SK-N-SH (cell line): ENCODE results near the gene ANKRD40. TPM values are rescaled to one million over a fixed set of nuclear protein-coding genes. Genes with fewer than 3 reads are reported as not detected.

Experiments used
- CTCF ChIA-PET: fragments of 300-600, 350-600 bp; formaldehyde crosslinking; extraction: SDS; loops from one replicate; lab custom pipeline; 2021; lab: Yijun Ruan, JAX
- POLR2A ChIA-PET: fragments of 350-600 bp; sonication (Branson Sonifier 250); formaldehyde crosslinking; extraction: SDS; loops from one replicate; lab custom pipeline; 2020; ENCODE audit warnings: antibody characterized with exemption, inconsistent platforms; lab: Yijun Ruan, JAX
- DNase-seq: peaks from one replicate; pipeline ENCODE4 v3.0.0; 2012
- H2AFZ ChIP-seq: fragments of 200-600 bp; sonication (generic); 2 replicates; pipeline ENCODE4 v1.8.1; 2016; ENCODE audit warnings: antibody characterized with exemption, mild to moderate bottlenecking, low read depth
- H3F3A ChIP-seq: fragments of 200-600 bp; sonication (generic); replicated peaks from 2 replicates; pipeline ENCODE3; 2016; ENCODE audit warnings: antibody characterized with exemption, mild to moderate bottlenecking; ENCODE audit not compliant: insufficient read depth
- H3K27ac ChIP-seq, 2 experiments: fragments of 200-500 bp in 1 of 2; fragments of 200-600 bp in 1 of 2; sonication (Bioruptor generic) in 1 of 2; sonication (generic), shearing (Covaris generic) in 1 of 2; 2 replicates each; pipeline versions ENCODE4 v1.5.1 to v1.6.1; 2014 to 2016; ENCODE audit warnings: low read depth in 2 of 2, inconsistent platforms in 1 of 2, low read length in 1 of 2, mild to moderate bottlenecking in 1 of 2, mixed read lengths in 1 of 2
- H3K27me3 ChIP-seq: fragments of 200-600 bp; sonication (generic), shearing (Covaris generic); 2 replicates; pipeline ENCODE4 v1.6.1; 2016; ENCODE audit warnings: mixed run types; ENCODE audit not compliant: insufficient read depth
- H3K36me3 ChIP-seq, 2 experiments: fragments of 200-500 bp in 1 of 2; fragments of 200-600 bp in 1 of 2; sonication (Bioruptor generic) in 1 of 2; sonication (generic) in 1 of 2; replicated peaks in 1 of 2; 2 replicates each; pipeline versions ENCODE3 to v1.5.1; 2014 to 2016; ENCODE audit warnings: low read length in 1 of 2, mild to moderate bottlenecking in 1 of 2; ENCODE audit not compliant: insufficient read depth in 2 of 2, control insufficient read depth in 1 of 2
- H3K4me1 ChIP-seq, 2 experiments: fragments of 200-500 bp in 1 of 2; fragments of 200-600 bp in 1 of 2; sonication (Bioruptor generic) in 1 of 2; sonication (generic), shearing (Covaris generic) in 1 of 2; 2 replicates each; pipeline versions ENCODE4 v1.5.1 to v1.6.1; 2014 to 2016; ENCODE audit warnings: low read depth in 1 of 2, low read length in 1 of 2, mixed run types in 1 of 2; ENCODE audit not compliant: insufficient read depth in 2 of 2, control insufficient read depth in 1 of 2
- H3K4me2 ChIP-seq: fragments of 200-600 bp; sonication (generic), shearing (Covaris generic); 2 replicates; pipeline ENCODE4 v1.6.1; 2017; ENCODE audit warnings: mixed run types
- H3K4me3 ChIP-seq, 2 experiments: fragments of 200-500 bp in 1 of 2; fragments of 200-600 bp in 1 of 2; sonication (Bioruptor generic) in 1 of 2; sonication (generic), shearing (Covaris generic) in 1 of 2; 2 replicates each; pipeline versions ENCODE4 v1.5.1 to v1.8.1; 2014 to 2016; ENCODE audit warnings: low read depth in 2 of 2, inconsistent platforms in 1 of 2, low read length in 1 of 2, mild to moderate bottlenecking in 1 of 2, mixed read lengths in 1 of 2, moderate library complexity in 1 of 2
- H3K79me2 ChIP-seq: fragments of 200-600 bp; sonication (generic); 2 replicates; pipeline ENCODE4 v1.8.1; 2017; ENCODE audit warnings: mild to moderate bottlenecking; ENCODE audit not compliant: insufficient read depth
- H3K9ac ChIP-seq: fragments of 200-600 bp; sonication (generic); 2 replicates; pipeline ENCODE4 v1.6.1; 2017; ENCODE audit warnings: mixed run types
- H3K9me2 ChIP-seq: fragments of 200-600 bp; sonication (generic); 2 replicates; pipeline ENCODE4 v1.6.1; 2017; ENCODE audit warnings: mixed run types
- H3K9me3 ChIP-seq: fragments of 200-600 bp; sonication (generic); 2 replicates; pipeline ENCODE4 v1.6.1; 2017; ENCODE audit warnings: mixed run types, mild to moderate bottlenecking, moderate library complexity
- H4K20me1 ChIP-seq: fragments of 200-600 bp; sonication (generic); 2 replicates; pipeline ENCODE4 v1.6.1; 2017; ENCODE audit warnings: mild to moderate bottlenecking, mixed run types; ENCODE audit not compliant: insufficient read depth
- CHD2 ChIP-seq: fragments of 150-350 bp; IDR thresholded peaks from 2 replicates; pipeline ENCODE4 v1.6.1; 2018; ENCODE audit warnings: low read length; ENCODE audit not compliant: partially characterized antibody
- EZH2phosphoT487 ChIP-seq: fragments of 200-600 bp; sonication (generic); IDR thresholded peaks from 2 replicates; pipeline ENCODE4 v1.6.1; 2017; ENCODE audit warnings: low read depth, mixed run types, mild to moderate bottlenecking, antibody characterized with exemption, moderate library complexity, borderline replicate concordance
- FOSL2 ChIP-seq: IDR thresholded peaks from 2 replicates; pipeline ENCODE4 v1.4.0; 2012; ENCODE audit warnings: low read depth, mild to moderate bottlenecking, moderate library complexity, borderline replicate concordance
- FOXJ3 ChIP-seq: sonication (generic); formaldehyde crosslinking; IDR thresholded peaks from 2 replicates; pipeline ENCODE4 v1.5.1; 2020; ENCODE audit warnings: mild to moderate bottlenecking, missing genetic modification reagents
- FOXM1 ChIP-seq: IDR thresholded peaks from 2 replicates; pipeline ENCODE4 v1.4.0; 2012; ENCODE audit warnings: low read depth, mild to moderate bottlenecking
- GABPA ChIP-seq: IDR thresholded peaks from 2 replicates; pipeline ENCODE4 v1.4.0; 2012; ENCODE audit warnings: low read depth, mild to moderate bottlenecking
- GATA2 ChIP-seq: sonication (generic); formaldehyde crosslinking; IDR thresholded peaks from 2 replicates; pipeline ENCODE4 v1.5.0; 2020; ENCODE audit warnings: mild to moderate bottlenecking, missing genetic modification reagents
- JUND ChIP-seq: IDR thresholded peaks from 2 replicates; pipeline ENCODE4 v1.4.0; 2012
- MEF2A ChIP-seq: IDR thresholded peaks from 2 replicates; pipeline ENCODE4 v1.4.0; 2012; ENCODE audit warnings: low read depth, borderline replicate concordance
- NFIC ChIP-seq: IDR thresholded peaks from 2 replicates; pipeline ENCODE4 v1.4.0; 2012; ENCODE audit warnings: borderline replicate concordance
- POLR2AphosphoS5 ChIP-seq: IDR thresholded peaks from 2 replicates; pipeline ENCODE4 v1.6.1; 2012; ENCODE audit warnings: low read depth, low read length
- RFX5 ChIP-seq: IDR thresholded peaks from 2 replicates; pipeline ENCODE4 v1.6.1; 2012; ENCODE audit warnings: mild to moderate bottlenecking, improper control_type of control experiment, low read length
- RXRA ChIP-seq: IDR thresholded peaks from 2 replicates; pipeline ENCODE4 v1.4.0; 2012; ENCODE audit warnings: low read depth, mild to moderate bottlenecking, borderline replicate concordance
- SMC3 ChIP-seq: IDR thresholded peaks from 2 replicates; pipeline ENCODE4 v1.6.1; 2012; ENCODE audit warnings: low read depth, low read length, improper control_type of control experiment
- TAF1 ChIP-seq: IDR thresholded peaks from 2 replicates; pipeline ENCODE4 v1.6.1; 2012; ENCODE audit warnings: low read depth, mild to moderate bottlenecking, low read length, moderate library complexity, borderline replicate concordance
- TCF12 ChIP-seq: IDR thresholded peaks from 2 replicates; pipeline ENCODE4 v1.4.0; 2012
- TEAD4 ChIP-seq: IDR thresholded peaks from 2 replicates; pipeline ENCODE4 v1.4.0; 2012; ENCODE audit warnings: mild to moderate bottlenecking, borderline replicate concordance; ENCODE audit not compliant: insufficient read depth
- YY1 ChIP-seq: IDR thresholded peaks from 2 replicates; pipeline ENCODE4 v1.4.0; 2012; ENCODE audit warnings: low read depth, mild to moderate bottlenecking
- WGBS: methylation state at CpG from one replicate; pipeline ENCODE4 v1.1.6; 2017; ENCODE audit warnings: low lambda C conversion rate; 5-methylcytosine and 5-hydroxymethylcytosine counted together
- polyA plus RNA-seq, 3 experiments: library from polyadenylated mRNA; depleted of rRNA; stranded (reverse); fragments of >200 nt; gene quantifications; 2 replicates each; pipeline ENCODE4 v1.2.3, GENCODE V29; 2012
- TF ChIP-seq, protein P1 (sequence below): fragments of 200-600 bp; sonication (generic); IDR thresholded peaks from 2 replicates; pipeline ENCODE4 v1.6.1; 2017; ENCODE audit warnings: antibody characterized with exemption, mild to moderate bottlenecking, moderate library complexity
- TF ChIP-seq, protein P2 (sequence below): IDR thresholded peaks from 2 replicates; pipeline ENCODE4 v1.4.0; 2012; ENCODE audit warnings: low read depth
- TF ChIP-seq, protein P3 (sequence below): fragments of 150-350 bp; IDR thresholded peaks from 2 replicates; pipeline ENCODE4 v1.6.1; 2016; ENCODE audit warnings: mild to moderate bottlenecking, low read depth, low read length
- TF ChIP-seq, protein P4 (sequence below): IDR thresholded peaks from 2 replicates; pipeline ENCODE4 v1.4.0; 2012; ENCODE audit warnings: low read depth, borderline replicate concordance
- TF ChIP-seq, protein P5 (sequence below): IDR thresholded peaks from 2 replicates; pipeline ENCODE4 v1.4.0; 2012; ENCODE audit warnings: low read depth, borderline replicate concordance
- TF ChIP-seq, protein P6 (sequence below): IDR thresholded peaks from 2 replicates; pipeline ENCODE4 v1.6.1; 2012; ENCODE audit warnings: mild to moderate bottlenecking, low read depth, low read length, moderate library complexity

ANKRD40 gene
- polyA plus RNA-seq, 1 of the 3 experiments (the other 2 are of a cell fraction), result 33.6 TPM

DNA sequence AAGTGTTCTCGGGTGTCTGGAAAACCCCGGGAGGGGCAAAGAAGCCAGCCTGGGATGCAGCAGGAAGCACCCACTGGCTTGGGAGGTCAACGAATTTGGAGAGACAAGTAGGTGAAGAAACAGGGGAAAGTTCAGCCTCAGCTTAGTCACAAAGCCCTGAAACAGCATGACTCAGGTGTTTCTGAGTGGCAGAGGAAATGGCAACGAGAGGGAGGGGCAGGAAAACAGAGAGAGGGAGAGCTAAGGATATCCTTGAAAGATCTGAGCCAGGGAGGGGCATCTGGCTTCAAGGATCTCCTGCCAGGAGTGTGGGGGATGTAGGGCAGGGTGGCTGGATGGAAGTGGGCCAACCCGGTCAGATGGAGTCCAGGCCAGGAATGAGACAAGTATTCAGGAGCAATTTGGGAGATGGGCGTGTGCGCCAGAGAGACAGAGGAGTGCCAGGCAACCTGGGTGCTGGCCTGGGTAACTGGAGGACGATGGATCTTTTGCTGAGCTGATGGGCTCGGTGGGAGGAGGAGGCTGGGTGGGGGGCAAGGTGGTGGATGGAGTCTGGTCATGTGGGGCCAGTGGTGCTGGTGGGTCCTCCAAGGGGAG, 45.8 kb downstream of the ANKRD40 start:
- H3K4me2 ChIP-seq, result peak overlapping the region; percentile 56
- H4K20me1 ChIP-seq, result no peaks in the 10 kb centered on the region
- 10% methylated on average over 9 of the region's 9 CpGs for WGBS
- H3F3A ChIP-seq, result peaks cover 38% of the 10 kb centered on the region
- H3K4me1 ChIP-seq, result peaks cover 39 to 44% of the 10 kb centered on the region in 2 experiments
- H3K9me3 ChIP-seq, result no peaks in the 10 kb centered on the region
- H3K4me3 ChIP-seq, result no peak overlapping the region
- no peak overlapping the region for H2AFZ ChIP-seq
- peak overlapping the region; percentile 77 for H3K27ac ChIP-seq
- H3K27me3 ChIP-seq, result no peaks in the 10 kb centered on the region
- no peaks in the 10 kb centered on the region for H3K9me2 ChIP-seq
- peak overlapping the region; percentile 31; the same call in 1 of the 2 replicates for H3K9ac ChIP-seq
- ChIA-PET POLR2A (interaction anchor here (0.6 kb wide), 1 partner anchor 35 kb away, joined by 4 read pairs; no protein-coding TSS in a partner anchor), CTCF (interaction anchor here (0.9 to 5.5 kb wide), 10 partner anchors 11 to 111 kb away, joined by 3 to 38 read pairs (median 9); partner anchors contain the start of gene ABCC3)
- DNase-seq, result peak; percentile 73
- no peaks in the 10 kb centered on the region; the same call in 1 of the 2 replicates for H3K79me2 ChIP-seq
- H3K36me3 ChIP-seq, result peaks cover 10 to 17% of the 10 kb centered on the region in 2 experiments
- TF ChIP-seq NFIC (peak; percentile 99), RXRA (peak; percentile 96; the same call in 1 of the 2 replicates), FOSL2 (peak; percentile 87), FOXM1 (no peak), POLR2AphosphoS5 (peak; percentile 88; the same call in 1 of the 2 replicates), CHD2 (no peak), TCF12 (peak; percentile 97), EZH2phosphoT487 (no peak), TAF1 (no peak; the same call in 1 of the 2 replicates), SMC3 (no peak; the same call in 1 of the 2 replicates), TEAD4 (peak; percentile 82), GATA2 (no peak), MEF2A (no peak), JUND (peak; percentile 78; the same call in 1 of the 2 replicates), GABPA (peak; percentile 64), YY1 (no peak), FOXJ3 (no peak), RFX5 (no peak)
- TF ChIP-seq, protein P1, sequence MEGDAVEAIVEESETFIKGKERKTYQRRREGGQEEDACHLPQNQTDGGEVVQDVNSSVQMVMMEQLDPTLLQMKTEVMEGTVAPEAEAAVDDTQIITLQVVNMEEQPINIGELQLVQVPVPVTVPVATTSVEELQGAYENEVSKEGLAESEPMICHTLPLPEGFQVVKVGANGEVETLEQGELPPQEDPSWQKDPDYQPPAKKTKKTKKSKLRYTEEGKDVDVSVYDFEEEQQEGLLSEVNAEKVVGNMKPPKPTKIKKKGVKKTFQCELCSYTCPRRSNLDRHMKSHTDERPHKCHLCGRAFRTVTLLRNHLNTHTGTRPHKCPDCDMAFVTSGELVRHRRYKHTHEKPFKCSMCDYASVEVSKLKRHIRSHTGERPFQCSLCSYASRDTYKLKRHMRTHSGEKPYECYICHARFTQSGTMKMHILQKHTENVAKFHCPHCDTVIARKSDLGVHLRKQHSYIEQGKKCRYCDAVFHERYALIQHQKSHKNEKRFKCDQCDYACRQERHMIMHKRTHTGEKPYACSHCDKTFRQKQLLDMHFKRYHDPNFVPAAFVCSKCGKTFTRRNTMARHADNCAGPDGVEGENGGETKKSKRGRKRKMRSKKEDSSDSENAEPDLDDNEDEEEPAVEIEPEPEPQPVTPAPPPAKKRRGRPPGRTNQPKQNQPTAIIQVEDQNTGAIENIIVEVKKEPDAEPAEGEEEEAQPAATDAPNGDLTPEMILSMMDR, result no peak
- TF ChIP-seq, protein P2, sequence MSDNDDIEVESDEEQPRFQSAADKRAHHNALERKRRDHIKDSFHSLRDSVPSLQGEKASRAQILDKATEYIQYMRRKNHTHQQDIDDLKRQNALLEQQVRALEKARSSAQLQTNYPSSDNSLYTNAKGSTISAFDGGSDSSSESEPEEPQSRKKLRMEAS, result peak; percentile 92
- TF ChIP-seq, protein P3, sequence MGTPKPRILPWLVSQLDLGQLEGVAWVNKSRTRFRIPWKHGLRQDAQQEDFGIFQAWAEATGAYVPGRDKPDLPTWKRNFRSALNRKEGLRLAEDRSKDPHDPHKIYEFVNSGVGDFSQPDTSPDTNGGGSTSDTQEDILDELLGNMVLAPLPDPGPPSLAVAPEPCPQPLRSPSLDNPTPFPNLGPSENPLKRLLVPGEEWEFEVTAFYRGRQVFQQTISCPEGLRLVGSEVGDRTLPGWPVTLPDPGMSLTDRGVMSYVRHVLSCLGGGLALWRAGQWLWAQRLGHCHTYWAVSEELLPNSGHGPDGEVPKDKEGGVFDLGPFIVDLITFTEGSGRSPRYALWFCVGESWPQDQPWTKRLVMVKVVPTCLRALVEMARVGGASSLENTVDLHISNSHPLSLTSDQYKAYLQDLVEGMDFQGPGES, result no peak
- TF ChIP-seq, protein P4, sequence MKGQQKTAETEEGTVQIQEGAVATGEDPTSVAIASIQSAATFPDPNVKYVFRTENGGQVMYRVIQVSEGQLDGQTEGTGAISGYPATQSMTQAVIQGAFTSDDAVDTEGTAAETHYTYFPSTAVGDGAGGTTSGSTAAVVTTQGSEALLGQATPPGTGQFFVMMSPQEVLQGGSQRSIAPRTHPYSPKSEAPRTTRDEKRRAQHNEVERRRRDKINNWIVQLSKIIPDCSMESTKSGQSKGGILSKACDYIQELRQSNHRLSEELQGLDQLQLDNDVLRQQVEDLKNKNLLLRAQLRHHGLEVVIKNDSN, result no peak
- TF ChIP-seq, protein P5, sequence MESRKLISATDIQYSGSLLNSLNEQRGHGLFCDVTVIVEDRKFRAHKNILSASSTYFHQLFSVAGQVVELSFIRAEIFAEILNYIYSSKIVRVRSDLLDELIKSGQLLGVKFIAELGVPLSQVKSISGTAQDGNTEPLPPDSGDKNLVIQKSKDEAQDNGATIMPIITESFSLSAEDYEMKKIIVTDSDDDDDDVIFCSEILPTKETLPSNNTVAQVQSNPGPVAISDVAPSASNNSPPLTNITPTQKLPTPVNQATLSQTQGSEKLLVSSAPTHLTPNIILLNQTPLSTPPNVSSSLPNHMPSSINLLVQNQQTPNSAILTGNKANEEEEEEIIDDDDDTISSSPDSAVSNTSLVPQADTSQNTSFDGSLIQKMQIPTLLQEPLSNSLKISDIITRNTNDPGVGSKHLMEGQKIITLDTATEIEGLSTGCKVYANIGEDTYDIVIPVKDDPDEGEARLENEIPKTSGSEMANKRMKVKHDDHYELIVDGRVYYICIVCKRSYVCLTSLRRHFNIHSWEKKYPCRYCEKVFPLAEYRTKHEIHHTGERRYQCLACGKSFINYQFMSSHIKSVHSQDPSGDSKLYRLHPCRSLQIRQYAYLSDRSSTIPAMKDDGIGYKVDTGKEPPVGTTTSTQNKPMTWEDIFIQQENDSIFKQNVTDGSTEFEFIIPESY, result peak; percentile 83; the same call in 1 of the 2 replicates
- TF ChIP-seq, protein P6, sequence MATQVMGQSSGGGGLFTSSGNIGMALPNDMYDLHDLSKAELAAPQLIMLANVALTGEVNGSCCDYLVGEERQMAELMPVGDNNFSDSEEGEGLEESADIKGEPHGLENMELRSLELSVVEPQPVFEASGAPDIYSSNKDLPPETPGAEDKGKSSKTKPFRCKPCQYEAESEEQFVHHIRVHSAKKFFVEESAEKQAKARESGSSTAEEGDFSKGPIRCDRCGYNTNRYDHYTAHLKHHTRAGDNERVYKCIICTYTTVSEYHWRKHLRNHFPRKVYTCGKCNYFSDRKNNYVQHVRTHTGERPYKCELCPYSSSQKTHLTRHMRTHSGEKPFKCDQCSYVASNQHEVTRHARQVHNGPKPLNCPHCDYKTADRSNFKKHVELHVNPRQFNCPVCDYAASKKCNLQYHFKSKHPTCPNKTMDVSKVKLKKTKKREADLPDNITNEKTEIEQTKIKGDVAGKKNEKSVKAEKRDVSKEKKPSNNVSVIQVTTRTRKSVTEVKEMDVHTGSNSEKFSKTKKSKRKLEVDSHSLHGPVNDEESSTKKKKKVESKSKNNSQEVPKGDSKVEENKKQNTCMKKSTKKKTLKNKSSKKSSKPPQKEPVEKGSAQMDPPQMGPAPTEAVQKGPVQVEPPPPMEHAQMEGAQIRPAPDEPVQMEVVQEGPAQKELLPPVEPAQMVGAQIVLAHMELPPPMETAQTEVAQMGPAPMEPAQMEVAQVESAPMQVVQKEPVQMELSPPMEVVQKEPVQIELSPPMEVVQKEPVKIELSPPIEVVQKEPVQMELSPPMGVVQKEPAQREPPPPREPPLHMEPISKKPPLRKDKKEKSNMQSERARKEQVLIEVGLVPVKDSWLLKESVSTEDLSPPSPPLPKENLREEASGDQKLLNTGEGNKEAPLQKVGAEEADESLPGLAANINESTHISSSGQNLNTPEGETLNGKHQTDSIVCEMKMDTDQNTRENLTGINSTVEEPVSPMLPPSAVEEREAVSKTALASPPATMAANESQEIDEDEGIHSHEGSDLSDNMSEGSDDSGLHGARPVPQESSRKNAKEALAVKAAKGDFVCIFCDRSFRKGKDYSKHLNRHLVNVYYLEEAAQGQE, result peak; percentile 70
